Neural progenitor cell (in vitro differentiated cells): ENCODE data around the gene L2HGDH. TPM values are rescaled to one million over a fixed set of nuclear protein-coding genes. Genes with fewer than 3 reads are reported as not detected.
"Not testable (repeated sequence)": the region's sequence is repeated elsewhere in the genome, so short reads cannot be mapped to it uniquely, and the experiment has no call there.

ENCODE experiments used
- DNase-seq: peaks from one replicate; pipeline ENCODE4 v3.0.0-alpha.2; 2016; ENCODE audit warnings: low spot score
- H2AFZ ChIP-seq: fragments of 200-600 bp; sonication (generic); replicated peaks from 2 replicates; pipeline ENCODE4 v1.6.1; 2016; ENCODE audit warnings: antibody characterized with exemption
- H3F3A ChIP-seq: fragments of 200-600 bp; sonication (generic); 2 replicates; pipeline ENCODE4 v1.6.1; 2016; ENCODE audit warnings: antibody characterized with exemption, low read depth
- H3K27ac ChIP-seq: fragments of 200-600 bp; sonication (generic); 2 replicates; pipeline ENCODE4 v1.5.1; 2016; ENCODE audit warnings: mild to moderate bottlenecking
- H3K27me3 ChIP-seq: fragments of 200-600 bp; sonication (generic); 2 replicates; pipeline ENCODE4 v1.6.1; 2016; ENCODE audit warnings: mild to moderate bottlenecking, moderate library complexity
- H3K36me3 ChIP-seq: fragments of 200-600 bp; sonication (generic); 2 replicates; pipeline ENCODE4 v1.5.1; 2016
- H3K4me1 ChIP-seq: fragments of 200-600 bp; sonication (generic); 2 replicates; pipeline ENCODE4 v1.6.1; 2016; ENCODE audit warnings: mixed run types
- H3K4me2 ChIP-seq: fragments of 200-600 bp; sonication (generic); 2 replicates; pipeline ENCODE4 v1.6.1; 2016
- H3K4me3 ChIP-seq: fragments of 200-600 bp; sonication (generic); 2 replicates; pipeline ENCODE4 v1.5.1; 2016
- H3K79me2 ChIP-seq: fragments of 200-600 bp; sonication (generic); 2 replicates; pipeline ENCODE4 v1.6.1; 2016; ENCODE audit warnings: low read depth
- H3K9ac ChIP-seq: fragments of 200-600 bp; sonication (generic); 2 replicates; pipeline ENCODE4 v1.6.1; 2016
- H3K9me3 ChIP-seq: fragments of 200-600 bp; sonication (generic); 2 replicates; pipeline ENCODE4 v1.5.1; 2016; ENCODE audit warnings: low read depth
- H4K20me1 ChIP-seq: fragments of 200-600 bp; sonication (generic); 2 replicates; pipeline ENCODE4 v1.6.1; 2016; ENCODE audit warnings: low read depth
- H3K27ac Mint-ChIP-seq: 3 replicates; pipeline ENCODE4 v1.8.0; 2021; ENCODE audit warnings: mixed read lengths
- H3K27me3 Mint-ChIP-seq: 2 replicates; pipeline ENCODE4 v1.8.0; 2022; ENCODE audit warnings: low read depth, mild to moderate bottlenecking, inconsistent platforms, moderate library complexity, mixed read lengths; ENCODE audit not compliant: insufficient read depth
- H3K36me3 Mint-ChIP-seq: 3 replicates; pipeline ENCODE4 v1.8.0; 2021; ENCODE audit warnings: mixed read lengths
- H3K4me1 Mint-ChIP-seq: 3 replicates; pipeline ENCODE4 v1.8.0; 2021; ENCODE audit warnings: mixed read lengths
- H3K4me3 Mint-ChIP-seq: 3 replicates; pipeline ENCODE4 v1.8.0; 2021; ENCODE audit warnings: mild to moderate bottlenecking, moderate library complexity, mixed read lengths
- H3K9me3 Mint-ChIP-seq: 3 replicates; pipeline ENCODE4 v1.8.0; 2020; ENCODE audit warnings: mixed read lengths
- EZH2 ChIP-seq: fragments of 200-600 bp; sonication (generic); IDR thresholded peaks from 2 replicates; pipeline ENCODE4 v1.6.1; 2017; ENCODE audit warnings: antibody characterized with exemption, mild to moderate bottlenecking, moderate library complexity
- EZH2phosphoT487 ChIP-seq: fragments of 200-600 bp; sonication (generic); IDR thresholded peaks from 2 replicates; pipeline ENCODE4 v1.6.1; 2017; ENCODE audit warnings: antibody characterized with exemption
- total RNA-seq: library from RNA; depleted of rRNA; stranded (reverse); fragments of >200 nt; gene quantifications from 2 replicates; pipeline ENCODE4 v1.2.3, GENCODE V29; 2015; ENCODE audit warnings: low replicate concordance
- TF ChIP-seq, protein P1 (sequence below): fragments of 200-600 bp; sonication (generic); IDR thresholded peaks from 2 replicates; pipeline ENCODE4 v1.5.1; 2017; ENCODE audit warnings: antibody characterized with exemption, mild to moderate bottlenecking

The L2HGDH gene
- total RNA-seq, 1 donor from 2014 or later = 14.0 TPM

DNA sequence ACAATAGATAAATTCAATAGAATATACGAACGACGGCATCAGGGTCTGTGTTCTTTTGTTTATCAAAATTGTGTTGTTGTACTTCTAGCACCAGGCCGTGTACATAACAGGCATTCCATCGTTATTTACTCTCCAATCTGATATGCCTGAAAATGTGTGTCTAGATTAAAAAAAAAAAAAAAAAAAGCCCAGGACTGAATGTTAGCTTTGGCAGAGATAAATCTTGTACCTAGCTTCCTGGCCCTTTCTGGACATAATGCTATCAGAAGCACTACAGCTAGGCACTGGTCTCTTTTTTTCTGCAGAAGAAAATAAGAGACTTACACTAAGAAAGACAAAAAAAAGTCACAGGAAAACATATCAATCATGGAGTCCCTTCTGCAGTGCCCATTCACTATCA, 47.6 kb upstream of the L2HGDH start:
- Histone ChIP-seq H3K9ac (no peak overlapping the region), H3K4me2 (no peak overlapping the region), H2AFZ (no peak overlapping the region), H3K4me3 (no peak overlapping the region), H3K9me3 (no peaks in the 10 kb centered on the region), H3K79me2 (no peaks in the 10 kb centered on the region), H3K27ac (no peak overlapping the region), H3K36me3 (no peaks in the 10 kb centered on the region), H3F3A (peaks cover 5% of the 10 kb centered on the region), H3K27me3 (no peaks in the 10 kb centered on the region), H3K4me1 (peaks cover 9% of the 10 kb centered on the region), H4K20me1 (no peaks in the 10 kb centered on the region)
- Mint-ChIP-seq H3K36me3 (no peaks in the 10 kb centered on the region), H3K9me3 (no peaks in the 10 kb centered on the region), H3K4me1 (no peaks in the 10 kb centered on the region), H3K4me3 (no peak overlapping the region), H3K27me3 (peaks cover 8% of the 10 kb centered on the region), H3K27ac (no peak overlapping the region)
- no peak for TF ChIP-seq EZH2
- TF ChIP-seq EZH2phosphoT487 = no peak
- TF ChIP-seq, protein P1, sequence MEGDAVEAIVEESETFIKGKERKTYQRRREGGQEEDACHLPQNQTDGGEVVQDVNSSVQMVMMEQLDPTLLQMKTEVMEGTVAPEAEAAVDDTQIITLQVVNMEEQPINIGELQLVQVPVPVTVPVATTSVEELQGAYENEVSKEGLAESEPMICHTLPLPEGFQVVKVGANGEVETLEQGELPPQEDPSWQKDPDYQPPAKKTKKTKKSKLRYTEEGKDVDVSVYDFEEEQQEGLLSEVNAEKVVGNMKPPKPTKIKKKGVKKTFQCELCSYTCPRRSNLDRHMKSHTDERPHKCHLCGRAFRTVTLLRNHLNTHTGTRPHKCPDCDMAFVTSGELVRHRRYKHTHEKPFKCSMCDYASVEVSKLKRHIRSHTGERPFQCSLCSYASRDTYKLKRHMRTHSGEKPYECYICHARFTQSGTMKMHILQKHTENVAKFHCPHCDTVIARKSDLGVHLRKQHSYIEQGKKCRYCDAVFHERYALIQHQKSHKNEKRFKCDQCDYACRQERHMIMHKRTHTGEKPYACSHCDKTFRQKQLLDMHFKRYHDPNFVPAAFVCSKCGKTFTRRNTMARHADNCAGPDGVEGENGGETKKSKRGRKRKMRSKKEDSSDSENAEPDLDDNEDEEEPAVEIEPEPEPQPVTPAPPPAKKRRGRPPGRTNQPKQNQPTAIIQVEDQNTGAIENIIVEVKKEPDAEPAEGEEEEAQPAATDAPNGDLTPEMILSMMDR = no peak
- no peak for DNase-seq

DNA sequence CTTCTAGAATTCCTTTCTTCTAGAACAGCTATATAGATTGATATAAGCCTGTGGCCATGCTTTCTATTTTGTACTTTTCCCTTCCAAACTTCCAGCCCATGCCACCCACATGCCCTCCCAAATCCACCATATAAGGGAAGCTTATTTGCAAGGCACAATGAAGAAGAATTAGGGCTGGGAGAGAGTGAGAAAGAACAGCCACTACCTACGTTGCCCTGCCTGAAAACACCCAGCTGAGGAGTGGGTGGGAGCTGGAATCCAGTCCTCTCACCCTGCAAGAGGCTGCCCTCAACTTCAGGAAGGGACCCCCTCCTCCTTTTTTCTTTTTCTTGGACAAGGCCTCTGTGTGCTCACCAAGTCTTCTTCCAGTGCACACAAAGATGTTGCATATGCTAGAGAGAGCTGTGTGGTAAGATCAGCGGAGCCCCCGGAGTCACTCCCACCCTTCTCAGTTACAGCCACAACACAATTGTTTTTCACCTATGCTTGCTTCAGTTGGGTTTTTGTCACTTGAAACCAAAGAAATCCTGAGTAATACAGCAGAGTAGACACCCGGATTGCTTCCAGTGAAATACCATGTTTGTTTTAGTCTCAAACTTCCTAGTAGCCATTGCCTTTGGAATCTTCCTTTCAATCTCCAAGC, 45.8 kb upstream of the L2HGDH start:
- Histone ChIP-seq H4K20me1 (no peaks in the 10 kb centered on the region), H3F3A (peaks cover 5% of the 10 kb centered on the region), H2AFZ (peak overlapping the region; percentile 92), H3K4me3 (no peak overlapping the region), H3K4me1 (peaks cover 9% of the 10 kb centered on the region), H3K4me2 (no peak overlapping the region), H3K36me3 (no peaks in the 10 kb centered on the region), H3K9ac (no peak overlapping the region), H3K27me3 (no peaks in the 10 kb centered on the region), H3K27ac (no peak overlapping the region), H3K9me3 (no peaks in the 10 kb centered on the region), H3K79me2 (no peaks in the 10 kb centered on the region)
- Mint-ChIP-seq H3K4me1 (no peaks in the 10 kb centered on the region), H3K4me3 (no peak overlapping the region), H3K27ac (no peak overlapping the region), H3K36me3 (no peaks in the 10 kb centered on the region), H3K27me3 (peaks cover 8% of the 10 kb centered on the region), H3K9me3 (no peaks in the 10 kb centered on the region)
- DNase-seq = no peak
- no peak for TF ChIP-seq EZH2phosphoT487
- TF ChIP-seq EZH2 = no peak
- TF ChIP-seq, protein P1 = no peak

DNA sequence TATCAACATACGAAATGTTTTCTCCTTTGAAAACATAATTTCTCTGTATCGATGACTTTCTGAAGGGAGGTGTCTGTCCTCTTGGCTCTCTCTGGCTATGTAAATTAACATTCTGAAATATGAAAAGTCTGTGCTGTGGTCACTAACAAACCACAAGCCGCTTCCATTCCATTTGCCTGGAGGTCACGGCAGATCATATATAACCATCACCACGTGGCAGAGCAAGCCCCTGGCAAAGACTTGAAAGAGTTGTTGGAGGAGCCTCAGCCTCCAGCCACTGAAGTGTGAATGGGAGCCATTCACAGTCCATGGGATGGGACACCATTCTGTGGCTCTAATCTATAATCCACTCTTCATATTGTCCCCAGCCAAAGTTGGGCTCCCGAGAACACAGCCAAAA, 45.1 kb upstream of the L2HGDH start:
- Histone ChIP-seq H3K4me1 (peaks cover 9% of the 10 kb centered on the region), H3K4me2 (no peak overlapping the region), H3K36me3 (no peaks in the 10 kb centered on the region), H3K27ac (no peak overlapping the region), H2AFZ (no peak overlapping the region), H3K4me3 (no peak overlapping the region), H3K9me3 (no peaks in the 10 kb centered on the region), H3K9ac (no peak overlapping the region), H3K79me2 (no peaks in the 10 kb centered on the region), H3K27me3 (no peaks in the 10 kb centered on the region), H4K20me1 (no peaks in the 10 kb centered on the region), H3F3A (peaks cover 5% of the 10 kb centered on the region)
- Mint-ChIP-seq H3K27me3 (peaks cover 8% of the 10 kb centered on the region), H3K4me3 (no peak overlapping the region), H3K27ac (no peak overlapping the region), H3K4me1 (no peaks in the 10 kb centered on the region), H3K9me3 (no peaks in the 10 kb centered on the region), H3K36me3 (no peaks in the 10 kb centered on the region)
- DNase-seq = no peak
- no peak for TF ChIP-seq EZH2

DNA sequence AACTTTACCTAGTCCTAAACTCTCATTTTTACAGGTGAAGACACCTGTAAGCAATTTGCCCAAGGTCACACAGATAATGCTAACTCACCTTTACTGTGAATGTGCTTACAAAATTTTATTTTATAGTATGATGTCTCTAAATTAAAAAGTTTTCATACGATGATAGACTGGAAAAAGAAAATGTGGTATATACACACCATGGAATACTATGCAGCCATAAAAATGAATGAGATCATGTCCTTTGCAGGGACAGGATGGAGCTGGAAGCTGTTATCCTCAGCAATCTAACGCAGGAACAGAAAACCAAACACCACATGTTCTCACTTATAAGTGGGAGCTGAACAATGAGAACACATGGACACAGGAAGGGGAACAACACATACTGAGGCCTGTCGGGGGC, 44.3 kb upstream of the L2HGDH start:
- H3K27ac Mint-ChIP-seq, H3F3A ChIP-seq, H3K36me3 ChIP-seq, H3K27me3 Mint-ChIP-seq, H3K27me3 ChIP-seq, H3K36me3 Mint-ChIP-seq, H3K4me2 ChIP-seq, H3K9ac ChIP-seq, H3K79me2 ChIP-seq, H3K9me3 Mint-ChIP-seq, H2AFZ ChIP-seq, H3K4me3 Mint-ChIP-seq, H4K20me1 ChIP-seq, H3K27ac ChIP-seq, H3K9me3 ChIP-seq, DNase-seq, H3K4me1 Mint-ChIP-seq, H3K4me3 ChIP-seq, H3K4me1 ChIP-seq: not testable (repeated sequence)
